Daoy (cell line): ENCODE measurements around the gene DEPP1. TPM values are rescaled to one million over a fixed set of nuclear protein-coding genes. Genes with fewer than 3 reads are reported as not detected.

Source experiments
- DNase-seq: peaks from one replicate; pipeline ENCODE4 v3.0.0-alpha.2; 2015; ENCODE audit warnings: low read depth
- total RNA-seq: library from RNA; depleted of rRNA; stranded (reverse); fragments of >200 nt; shearing (Covaris generic); gene quantifications from 2 replicates; pipeline ENCODE4 v1.2.3, GENCODE V29; 2014

The DEPP1 gene
- total RNA-seq, 1 experiment from 2014 or later = 0.11 TPM

DNA sequence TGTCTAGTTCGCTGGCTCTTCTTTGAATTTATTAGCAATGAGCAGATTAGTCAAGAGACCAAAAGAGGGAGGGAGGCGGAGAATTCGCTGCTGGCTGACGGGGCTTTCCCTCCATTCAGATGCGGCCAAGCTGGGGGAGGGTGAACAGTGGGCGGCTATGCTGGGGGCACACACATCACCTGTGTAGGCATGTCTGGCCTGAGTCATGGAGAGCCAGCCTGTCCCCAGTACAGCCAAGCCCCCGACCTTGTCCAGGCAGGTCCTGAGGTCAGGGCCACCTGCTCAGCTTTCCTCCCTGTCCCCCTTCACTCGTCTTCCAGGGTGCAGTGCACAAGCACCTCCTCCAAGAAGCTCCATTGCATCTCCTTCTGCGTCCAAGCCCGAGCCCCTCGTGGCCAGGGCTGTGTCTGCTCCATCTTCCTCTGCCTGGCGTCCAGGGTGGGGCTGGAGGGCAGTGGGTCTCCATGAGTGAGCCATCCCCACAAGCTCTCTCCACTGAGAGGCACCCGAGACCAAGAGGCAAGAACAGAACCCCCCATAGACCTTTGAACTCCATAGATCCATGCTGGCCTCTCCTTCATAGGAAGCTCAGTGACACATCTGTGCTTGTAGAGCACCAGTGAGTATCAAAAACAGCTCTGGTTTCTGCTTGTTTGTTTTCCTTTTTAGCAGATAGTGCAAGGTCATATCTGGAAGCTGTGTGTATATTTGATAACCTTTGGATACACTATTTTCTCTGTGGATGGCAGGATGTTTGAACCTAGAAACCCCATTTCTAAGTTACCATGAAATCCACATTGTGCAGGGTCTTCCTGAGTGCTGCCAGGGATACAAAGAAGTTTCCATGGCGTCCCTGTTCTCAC lies 1.9 kb upstream of the DEPP1 start:
- no peak for DNase-seq

DNA sequence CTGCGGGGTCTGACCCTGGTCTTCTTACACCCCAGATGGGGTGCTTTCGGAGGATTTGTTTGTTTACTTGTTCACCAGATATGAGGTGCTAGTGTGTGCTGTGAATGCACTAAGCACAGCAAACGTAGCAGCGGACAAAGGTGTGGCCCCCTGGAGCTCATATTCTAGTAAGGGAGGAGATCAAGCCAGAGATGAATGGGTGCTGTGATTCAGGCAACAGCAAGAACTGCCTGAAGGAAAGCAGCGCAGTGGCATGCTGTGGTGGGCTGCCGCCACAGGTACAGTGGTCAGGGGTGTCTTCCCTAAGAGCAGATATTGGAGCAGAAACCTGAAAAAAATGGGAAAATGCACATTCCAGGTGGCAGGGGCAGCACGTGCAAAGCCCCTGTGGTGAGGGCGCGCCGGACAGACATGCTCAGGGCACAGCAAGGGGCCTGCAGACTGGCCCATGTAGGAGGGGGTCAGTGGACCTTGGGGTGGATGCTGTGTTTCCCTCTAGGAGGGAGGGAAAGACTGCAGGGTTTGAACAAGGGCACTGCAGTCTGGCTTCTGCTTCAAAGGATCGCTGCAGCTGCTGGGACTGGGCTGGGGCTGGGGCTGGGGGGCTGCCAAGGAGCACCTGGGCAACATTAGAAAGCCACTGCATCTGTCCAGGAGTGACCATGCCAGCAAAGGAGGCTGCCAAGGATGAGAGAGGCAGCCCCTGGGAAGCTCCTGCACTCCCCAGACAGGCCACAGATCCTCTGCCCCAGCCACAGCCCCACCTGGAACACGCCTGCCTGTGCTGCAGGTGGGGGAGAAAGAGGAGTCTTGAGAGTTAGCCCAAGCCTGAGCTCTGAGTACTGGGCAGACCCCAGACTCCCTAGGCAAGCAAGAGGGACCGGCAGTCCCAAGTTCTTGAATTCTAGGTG lies 927 bp upstream of the DEPP1 start:
- no peak for DNase-seq

DNA sequence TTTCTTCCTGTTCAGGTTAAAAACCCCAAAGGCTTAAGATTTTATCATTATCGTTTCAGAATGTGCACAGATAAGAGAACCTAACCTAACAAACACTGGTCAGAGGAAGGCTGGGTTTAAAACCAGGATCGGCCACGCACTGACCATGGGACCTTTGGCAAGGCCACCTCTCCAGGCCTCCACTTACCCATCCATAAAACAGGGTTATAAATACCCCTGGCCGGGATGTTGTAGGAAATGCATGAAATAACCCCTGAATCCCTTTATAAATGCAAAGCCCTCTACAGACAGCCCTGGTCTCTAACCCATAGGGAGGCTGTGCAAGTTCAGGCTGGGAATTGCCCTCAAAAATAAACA lies 418 bp downstream of the DEPP1 start:
- no peak for DNase-seq

DNA sequence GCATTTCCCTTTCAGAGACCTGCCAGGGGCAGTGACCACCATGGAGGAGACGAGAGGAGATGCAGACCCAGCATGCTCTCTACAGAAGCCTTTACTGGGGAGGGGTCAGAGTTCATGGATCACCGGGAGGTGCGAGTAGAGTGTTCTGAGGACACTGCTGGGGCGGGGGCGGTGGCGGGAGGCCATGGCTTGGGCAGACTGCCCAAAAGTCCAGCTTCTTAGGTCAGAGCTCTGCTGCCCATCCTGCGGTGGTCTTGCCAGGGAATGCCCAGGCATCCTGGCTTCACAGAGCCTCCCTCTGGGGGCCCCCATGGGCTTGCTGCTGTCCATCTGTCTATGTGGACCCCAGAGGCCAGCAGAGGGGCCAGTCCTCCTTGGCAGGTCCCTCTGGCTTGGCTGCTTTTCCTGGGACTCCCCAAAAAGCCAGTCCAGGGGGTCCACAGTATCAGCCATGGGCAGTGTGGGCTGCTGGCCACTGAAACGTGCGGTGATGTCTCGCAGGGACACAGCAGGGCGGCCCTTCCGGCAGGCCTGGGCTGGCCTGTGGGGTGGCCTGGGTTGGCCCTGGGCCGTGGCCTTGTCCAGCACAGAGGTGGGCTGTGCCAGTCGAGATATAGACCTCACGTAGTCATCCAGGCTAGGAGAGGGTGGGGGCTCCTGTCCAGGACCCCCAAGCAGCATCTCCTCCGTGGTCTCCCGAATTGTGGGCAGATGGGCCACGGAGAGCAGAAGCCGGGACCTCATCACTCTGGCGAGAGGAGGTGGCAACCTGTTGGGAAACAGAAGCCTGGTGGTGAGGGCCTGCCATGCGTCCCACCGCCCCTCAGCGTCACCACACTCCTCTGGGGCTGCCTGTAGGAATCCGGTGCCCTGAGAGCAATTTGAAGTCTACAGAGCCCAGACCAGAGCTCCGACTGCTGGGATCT lies 1.1 kb downstream of the DEPP1 start:
- DNase-seq = no peak

DNA sequence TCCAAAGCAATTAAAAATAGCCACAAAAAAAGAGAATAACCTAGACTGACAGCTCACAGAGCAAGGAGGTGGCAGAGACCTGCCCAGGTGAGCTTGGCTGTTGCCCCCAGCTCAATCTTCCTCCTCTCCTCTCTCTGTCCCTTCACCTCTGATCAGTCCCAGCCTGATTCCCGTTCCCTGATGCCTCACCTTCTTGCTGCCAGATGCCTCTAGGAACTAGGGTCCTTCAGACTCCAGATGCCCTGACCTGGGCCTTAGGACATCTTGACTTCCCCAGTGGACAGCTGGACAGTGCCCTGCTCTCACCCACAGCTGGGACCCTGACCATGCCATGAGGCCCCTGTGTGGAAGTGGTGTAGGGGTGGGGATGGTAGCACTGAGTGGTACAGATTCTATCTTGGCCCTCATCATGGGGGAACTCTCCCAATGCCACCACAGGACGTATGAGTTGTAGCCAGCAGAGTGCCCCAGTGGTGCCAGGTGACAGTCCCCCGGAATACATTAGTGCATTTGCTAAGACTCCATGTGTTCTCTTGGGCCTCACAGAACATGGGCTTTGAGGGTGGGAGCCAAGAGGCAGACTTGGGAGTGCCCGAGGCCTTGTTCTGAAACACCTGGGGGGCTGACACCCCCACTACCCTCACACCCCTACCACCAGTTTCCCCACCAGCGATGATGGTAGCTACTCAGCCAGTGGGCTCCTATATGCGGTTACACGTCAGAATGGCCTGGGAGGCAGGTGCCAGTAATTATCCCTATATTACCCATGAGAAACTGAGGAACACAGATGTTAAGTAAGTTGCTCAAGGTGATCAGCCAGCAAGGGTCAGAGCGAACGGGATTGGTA lies 2.0 kb downstream of the DEPP1 start:
- DNase-seq = no peak

DNA sequence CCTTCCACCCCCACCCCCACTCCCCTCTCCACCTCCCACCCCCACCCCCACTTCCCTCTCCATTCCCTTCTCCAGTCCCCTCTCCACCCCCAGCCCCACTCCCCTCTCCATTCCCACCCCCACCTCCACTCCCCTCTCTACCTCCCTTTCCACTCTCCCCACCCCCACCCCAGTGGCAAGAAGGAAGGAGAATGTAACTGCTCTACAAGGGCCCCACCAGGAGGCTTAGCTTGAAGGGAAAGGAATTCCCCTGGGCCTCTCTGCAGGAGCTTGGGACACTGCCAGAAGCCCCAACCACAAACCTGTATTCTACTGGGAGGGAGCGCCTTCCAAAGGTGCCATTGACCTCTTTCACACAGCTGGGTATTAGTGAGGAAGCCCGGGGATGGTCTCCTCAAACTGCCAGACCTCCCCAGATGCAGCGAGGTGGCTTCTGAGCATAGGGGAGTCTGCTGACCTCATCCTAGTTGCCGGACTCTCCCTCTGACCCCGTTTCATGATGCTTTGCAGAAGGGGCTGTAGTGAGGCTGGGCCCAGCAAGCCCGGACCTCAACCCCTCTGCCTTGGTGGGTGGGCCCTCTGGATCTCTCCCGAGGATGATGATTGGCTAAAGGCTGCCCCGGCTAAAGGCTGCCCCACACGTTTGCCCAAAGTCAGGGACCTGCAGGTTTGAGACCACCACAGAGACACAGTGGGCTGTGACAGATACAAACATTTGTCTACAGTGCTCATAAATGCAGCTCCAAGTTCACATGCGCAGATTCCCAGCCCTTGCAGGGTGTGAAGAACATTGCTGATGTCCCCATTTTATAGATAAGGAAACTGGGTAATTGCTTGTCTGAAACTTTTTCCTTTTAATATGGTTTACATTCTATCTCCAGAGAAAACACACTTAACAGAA lies 2.9 kb downstream of the DEPP1 start:
- peak; percentile 72 for DNase-seq

DNA sequence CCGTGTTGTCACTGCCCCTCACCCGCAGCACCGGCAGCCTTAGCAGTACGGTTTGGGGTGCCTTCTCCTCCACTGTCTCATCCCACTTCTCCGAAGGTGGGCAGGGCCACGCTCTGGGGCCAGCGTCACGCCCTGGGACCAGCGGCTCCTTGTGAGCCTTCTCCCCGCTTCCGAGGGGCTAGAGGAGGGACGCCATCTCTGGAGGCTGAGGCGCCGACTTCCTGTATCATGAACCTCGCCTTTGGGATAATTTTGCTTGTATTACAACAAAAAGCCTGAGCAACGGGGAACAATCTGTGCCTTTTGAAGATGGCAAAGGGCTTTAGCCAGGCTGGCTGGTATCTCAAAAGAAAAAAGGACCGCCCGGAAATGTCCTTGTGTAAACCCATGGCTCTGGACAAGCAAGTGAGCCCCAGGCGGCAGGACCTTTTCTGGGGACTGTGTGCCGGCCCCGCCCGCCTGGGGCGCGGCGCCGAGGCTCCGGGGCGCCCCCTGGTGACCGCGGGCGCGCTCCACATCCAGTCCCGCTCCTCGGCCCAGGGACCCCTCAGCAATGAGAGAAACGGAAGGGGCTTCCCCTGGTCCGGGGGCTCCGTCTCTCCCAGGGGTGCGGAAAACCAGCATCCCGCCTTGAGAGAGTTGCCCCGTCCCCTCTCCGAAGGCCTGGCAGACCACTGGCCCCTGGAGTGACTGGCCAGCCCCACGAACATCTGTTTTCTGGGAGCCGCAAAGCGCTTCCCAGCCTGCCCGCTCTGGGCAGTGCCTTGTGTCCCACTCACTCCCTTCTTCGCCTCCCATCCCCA lies 3.8 kb downstream of the DEPP1 start:
- DNase-seq = peak; percentile 64

DNA sequence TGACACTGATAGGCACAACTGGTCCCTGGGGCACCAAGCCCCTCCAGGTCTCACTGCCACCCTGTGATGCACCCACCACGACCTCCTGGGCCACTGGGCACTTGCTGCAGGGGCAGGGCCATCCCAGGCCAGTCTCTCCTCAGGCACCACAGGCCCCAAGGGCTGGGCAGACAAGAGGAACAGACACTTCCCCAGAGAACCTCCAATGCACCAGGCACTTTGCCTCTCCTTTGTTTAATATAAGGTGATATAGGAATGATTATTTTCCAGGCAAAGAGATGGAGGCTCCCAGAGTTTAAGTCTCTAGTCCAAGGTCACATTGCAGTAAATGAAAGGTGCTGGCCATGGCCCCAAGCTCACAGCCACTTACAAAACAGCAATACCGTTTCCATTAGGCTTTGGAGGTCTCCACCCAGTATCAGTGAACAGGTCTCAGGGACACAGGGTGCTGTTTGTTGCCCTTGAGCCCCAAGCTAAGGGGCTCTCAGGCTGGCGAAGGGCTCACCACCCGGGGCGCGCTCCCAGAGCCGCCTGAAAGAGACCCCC lies 4.5 kb downstream of the DEPP1 start:
- no peak for DNase-seq

DNA sequence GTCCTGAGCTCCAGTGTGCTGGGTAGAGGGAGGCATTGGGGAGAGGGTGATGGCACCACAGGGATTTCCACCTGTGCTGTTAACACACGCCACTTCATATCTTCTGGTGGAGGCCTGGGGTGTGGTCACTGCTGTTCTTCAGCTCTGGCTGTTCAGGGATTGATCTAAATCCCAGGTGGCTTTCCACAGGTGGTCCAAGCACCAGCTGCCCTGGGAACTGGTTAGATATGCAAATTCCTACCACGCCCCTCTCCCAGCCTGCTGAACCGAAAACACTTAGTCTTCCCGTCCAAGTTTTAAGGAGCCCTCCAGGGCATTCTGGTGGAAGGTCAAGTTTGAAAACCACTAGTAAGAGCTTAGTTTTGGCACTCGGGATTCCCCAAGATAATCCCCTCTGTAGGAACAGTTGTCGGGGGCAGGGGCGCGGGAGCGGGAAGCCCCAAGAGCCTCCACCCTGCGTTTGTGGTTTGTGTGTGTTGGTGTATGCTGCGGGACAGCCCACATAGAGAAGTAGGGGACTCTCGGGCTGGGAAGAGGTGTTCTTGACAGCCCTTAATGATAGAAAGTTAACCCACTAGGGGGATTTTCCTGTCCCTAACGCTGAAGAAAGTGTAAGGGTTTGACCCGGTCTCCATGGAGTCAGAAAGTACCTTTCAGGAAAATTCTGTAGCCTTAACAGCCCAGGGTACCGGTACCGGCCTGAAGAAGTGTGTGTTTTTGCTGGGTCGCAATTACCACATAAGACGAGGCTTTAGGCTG lies 5.1 kb downstream of the DEPP1 start:
- no peak for DNase-seq

DNA sequence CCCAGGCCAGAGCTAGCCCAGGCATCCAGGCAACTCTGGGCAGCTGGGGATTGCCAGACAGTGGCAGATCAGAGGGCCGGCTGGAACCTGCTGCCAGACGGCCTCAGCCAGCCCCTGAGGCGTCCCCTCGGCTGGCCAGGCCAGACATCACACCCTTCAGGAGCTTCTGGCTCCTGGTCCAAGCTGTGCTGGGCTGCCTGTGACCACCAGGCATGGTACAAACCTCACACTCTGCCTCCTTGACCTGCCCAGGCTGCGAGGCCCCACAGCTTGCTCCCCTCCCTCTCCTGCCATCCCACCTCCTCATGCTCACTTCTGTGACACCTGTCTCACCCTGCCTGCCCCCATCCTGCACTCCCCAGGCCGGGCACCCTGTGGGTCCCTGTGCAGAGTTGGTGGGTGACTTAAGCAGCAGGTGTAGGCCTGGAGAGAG lies 5.7 kb downstream of the DEPP1 start:
- DNase-seq = no peak

DNA sequence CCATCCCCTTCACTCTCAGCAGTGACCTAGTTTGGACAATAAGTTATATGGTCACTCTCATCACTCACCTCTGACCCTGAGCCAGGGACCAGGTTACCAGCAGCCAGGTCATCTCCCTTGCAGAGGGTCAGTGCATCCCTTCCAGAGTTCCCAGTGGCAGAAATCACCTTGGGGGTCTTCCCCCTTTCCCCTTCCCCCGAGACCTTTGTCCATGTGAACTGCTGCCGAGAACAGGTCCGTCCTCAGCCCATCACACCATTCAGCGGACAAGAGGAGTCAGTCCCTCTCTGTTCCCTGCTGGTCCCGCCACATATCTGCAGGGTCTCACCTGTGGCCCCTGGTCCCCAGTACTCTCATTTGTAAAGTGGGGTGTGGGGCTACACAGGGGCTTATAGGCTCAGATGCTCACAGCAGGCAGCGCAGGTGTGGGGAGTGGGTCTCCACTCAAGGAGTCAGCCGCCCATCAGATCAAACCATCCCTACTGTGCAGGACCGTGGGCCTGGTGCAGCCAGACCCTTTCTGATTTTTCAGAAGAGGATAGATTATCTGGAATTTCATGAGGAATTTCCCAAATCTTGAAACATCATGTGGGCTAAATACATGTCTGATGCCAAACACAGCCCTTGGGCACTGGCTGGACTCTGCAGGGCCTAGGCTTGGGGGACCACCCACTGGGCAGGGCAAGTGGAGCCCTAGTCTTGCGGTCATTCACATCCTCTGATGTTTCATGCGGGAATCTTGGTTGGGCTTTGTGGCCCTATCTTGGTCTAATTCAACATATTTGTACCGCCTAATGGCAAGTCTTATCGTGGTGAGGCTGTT lies 6.5 kb downstream of the DEPP1 start:
- no peak for DNase-seq

DNA sequence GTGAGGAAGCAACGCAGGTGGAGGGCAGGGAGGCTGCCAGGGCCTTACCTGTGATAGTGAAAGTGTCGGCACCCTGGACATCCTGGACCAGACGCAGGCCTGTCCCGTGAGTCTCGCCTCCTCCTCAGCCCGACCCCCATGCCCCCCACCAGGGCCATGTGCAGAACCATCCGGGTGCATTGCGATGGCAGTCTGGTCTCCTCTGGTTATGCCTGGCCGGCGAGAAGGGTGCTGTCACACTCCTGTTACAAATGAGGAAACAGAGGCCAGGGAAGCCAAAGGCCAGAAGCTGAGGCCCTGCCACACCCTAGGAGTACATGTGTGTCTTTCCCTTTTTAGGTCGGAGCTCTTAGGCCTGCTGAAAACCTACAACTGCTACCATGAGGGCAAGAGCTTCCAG lies 7.2 kb downstream of the DEPP1 start:
- no peak for DNase-seq

DNA sequence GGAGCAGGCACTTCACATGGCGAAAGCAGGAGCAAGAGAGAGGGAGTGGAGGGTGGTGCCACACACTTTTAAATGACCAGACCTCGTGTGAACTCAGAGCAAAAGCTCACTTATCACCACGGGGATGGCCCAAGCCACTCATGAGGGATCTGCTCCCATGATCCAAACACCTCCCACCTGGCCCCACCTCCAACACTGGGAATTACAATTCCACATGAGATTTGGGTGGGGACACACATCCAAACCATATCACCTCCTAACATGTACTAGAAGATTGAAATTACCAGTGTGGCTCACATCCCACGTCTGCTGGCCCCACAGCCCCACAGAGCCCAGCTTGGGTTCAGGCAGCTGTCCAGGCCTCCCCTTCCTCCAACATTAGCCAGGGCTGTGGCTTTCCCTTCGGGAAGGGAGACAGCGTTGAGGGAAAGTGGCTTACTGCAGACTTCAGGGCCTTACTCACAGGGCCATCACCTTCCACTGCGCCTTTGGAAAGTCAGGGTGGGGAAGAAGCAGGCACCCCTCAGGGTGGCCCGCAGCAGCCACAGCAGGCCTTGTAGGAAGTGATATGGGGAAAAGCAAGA lies 7.7 kb downstream of the DEPP1 start:
- DNase-seq = no peak

DNA sequence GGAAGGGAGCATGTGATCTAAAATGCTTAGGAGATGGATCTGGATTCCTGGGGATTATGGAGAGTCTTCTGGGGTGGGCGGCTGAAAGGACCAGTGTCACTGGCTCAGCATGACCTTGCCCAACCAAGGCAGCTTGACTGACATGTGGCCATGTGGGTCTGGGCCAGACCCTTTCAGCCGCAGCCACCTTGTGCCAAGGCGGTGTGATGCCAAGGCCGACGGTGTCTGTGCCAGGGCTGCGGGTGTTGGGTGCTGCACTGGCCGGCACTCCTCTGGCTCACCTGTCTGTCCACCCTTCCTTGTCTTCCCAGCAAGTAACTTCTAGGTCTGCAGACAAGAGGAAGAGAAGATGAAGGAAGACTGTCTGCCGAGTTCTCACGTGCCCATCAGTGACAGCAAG lies 8.8 kb downstream of the DEPP1 start:
- DNase-seq = no peak

DNA sequence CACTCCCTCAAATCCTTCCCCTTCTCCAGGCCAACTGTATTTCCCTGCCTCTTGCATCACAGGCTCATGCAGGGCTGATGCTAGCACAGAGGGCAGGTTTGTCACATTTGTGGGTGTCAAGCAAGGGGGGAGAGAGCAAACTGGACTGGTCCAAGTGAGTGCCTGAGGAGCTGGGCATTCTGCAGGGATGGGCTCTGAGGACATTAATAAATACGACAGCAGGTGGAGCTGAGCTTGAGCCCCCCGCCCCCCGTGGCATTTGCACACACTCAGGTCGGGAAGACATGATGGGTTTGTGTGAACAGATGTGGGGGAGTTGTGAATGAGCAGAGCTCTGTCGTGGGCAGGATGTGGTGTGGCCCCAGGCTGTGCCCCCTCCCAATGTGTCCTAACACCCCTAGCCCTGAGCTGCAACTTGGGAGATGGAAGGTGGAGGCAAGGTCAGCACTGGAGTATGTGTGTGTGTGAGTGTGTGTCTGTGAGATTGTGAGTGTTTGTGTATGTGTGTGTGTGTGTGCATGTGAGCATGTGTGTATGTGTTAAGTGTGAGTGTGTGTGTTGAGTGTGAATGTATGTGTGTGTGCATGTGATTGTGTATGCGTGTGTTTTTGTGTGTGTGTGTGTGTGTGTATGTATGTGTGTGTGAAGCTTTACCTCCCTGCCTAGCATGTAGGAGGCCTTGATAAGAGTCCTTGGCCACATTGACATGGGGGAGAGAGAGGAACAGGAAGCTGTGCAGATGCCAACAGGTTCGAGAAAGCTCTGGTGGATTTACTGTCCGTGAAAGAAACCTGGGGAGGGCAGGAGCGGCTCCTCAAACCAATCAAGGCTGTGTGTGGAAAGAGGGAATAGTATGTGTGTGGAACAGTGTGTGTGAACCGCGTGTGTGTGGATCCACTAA lies 9.9 kb downstream of the DEPP1 start:
- DNase-seq = no peak

DNA sequence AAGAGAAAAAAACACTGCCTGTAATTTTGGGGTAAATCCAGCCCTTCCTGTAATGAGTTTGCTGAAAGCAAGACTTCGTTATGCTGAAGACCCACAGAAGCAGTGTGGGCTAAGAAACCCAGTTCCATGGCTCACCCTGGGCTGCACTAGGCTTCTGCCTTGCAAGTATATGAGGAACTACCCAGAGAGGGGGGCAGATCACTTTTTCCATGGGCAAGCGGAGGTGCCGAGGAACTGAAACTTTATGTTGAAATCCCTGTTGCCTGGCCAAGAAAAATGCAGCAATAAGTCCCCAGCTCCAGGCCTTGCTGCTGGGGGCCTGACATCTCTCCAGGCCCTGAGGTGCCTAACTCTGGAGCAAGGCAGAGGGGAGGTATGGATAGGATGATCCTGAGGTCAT lies 10.5 kb downstream of the DEPP1 start:
- no peak for DNase-seq
